IPS DF 6.9 (cell line): Measurements from ENCODE around the gene TMEM8B.

Source experiments
- DNase-seq: peaks from one replicate; pipeline ENCODE4 v3.0.0-alpha.2; 2013; ENCODE audit warnings: low read depth, low spot score
- H3K27ac ChIP-seq: one replicate; pipeline ENCODE4 v1.5.1; 2013; ENCODE audit warnings: low read length, control low read depth
- H3K27me3 ChIP-seq: 2 replicates; pipeline ENCODE4 v1.6.1; 2013; ENCODE audit warnings: mild to moderate bottlenecking, low read length; ENCODE audit not compliant: control insufficient read depth, insufficient read depth
- H3K36me3 ChIP-seq: 2 replicates; pipeline ENCODE4 v1.6.1; 2013; ENCODE audit warnings: low read length; ENCODE audit not compliant: control insufficient read depth, insufficient read depth
- H3K4me1 ChIP-seq: 2 replicates; pipeline ENCODE4 v1.6.1; 2013; ENCODE audit warnings: low read length; ENCODE audit not compliant: control insufficient read depth, insufficient read depth
- H3K4me3 ChIP-seq: 2 replicates; pipeline ENCODE4 v1.5.1; 2013; ENCODE audit warnings: mild to moderate bottlenecking, low read length
- H3K9me3 ChIP-seq: 2 replicates; pipeline ENCODE4 v1.6.1; 2013; ENCODE audit warnings: low read length, inconsistent platforms; ENCODE audit not compliant: control insufficient read depth, insufficient read depth
- WGBS: extraction: QIAGEN DNeasy Blood & Tissue Kit; methylation state at CpG from one replicate; pipeline ENCODE4 v1.1.7; 2013; ENCODE audit warnings: mixed read lengths, missing lambda C conversion rate; ENCODE audit not compliant: insufficient read length, insufficient coverage; 5-methylcytosine and 5-hydroxymethylcytosine counted together

The TMEM8B gene

DNA sequence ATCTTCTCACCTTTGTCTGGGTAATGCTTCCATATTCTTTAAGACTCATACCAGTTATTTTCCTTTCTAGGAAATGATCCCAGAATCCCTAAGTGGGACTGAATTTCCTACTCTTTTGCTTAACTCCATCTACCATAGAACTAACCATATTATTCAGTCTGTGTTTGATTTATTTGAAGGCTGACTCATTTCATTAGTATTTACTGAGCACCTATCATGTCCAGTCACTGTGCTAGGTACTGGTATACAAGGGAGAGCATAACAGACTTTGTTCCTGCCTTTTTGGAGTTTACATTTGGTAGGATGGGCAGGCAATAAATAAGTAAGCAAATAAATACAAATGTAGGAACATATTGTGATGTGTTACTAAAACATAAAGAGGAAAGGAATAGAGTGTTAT is 33.3 kb upstream of the TMEM8B start:
- Histone ChIP-seq H3K27ac (no peak overlapping the region), H3K9me3 (no peaks in the 10 kb centered on the region), H3K4me1 (peaks cover 4% of the 10 kb centered on the region), H3K36me3 (0 out of 2 replicates have a peak, but pooled peaks cover under 1% of the 10 kb centered on the region), H3K27me3 (no peaks in the 10 kb centered on the region), H3K4me3 (no peak overlapping the region)
- DNase-seq, result no peak

DNA sequence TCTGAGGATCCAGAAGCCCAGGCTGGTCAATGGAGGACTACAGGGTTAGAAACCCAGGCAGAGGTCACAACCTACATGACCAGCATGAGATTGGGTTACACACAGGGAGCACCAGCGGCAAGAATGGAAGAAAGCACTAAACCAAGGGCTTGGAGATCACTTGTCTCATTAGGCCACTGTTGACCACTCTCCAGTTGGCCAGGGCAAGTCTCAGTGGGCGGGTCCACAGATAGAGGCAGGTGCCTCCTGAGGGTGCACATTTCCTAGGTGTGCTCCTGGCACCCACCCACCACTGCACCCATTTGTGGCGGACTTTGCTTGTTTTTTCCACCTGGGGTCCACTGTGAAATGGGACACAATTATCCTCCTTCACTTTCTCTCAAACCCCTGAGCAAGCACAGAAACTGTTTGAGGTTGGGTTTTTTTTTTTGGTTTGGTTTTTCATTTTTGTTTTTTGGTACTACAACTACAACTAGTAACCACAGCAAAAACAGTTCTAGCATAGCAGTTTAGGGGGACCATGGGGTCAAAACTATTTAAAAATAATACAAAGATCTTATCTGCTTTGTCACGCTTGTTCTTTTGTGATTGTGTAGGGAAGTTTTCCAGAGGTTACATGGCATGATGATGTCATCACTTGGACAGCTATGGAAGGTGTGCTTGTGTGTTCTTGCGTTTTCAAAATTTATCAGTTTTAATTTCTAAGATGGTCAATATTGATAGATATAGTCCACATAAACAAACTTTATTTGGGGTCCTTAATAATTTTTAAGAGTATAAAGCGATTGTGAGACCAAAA is 31.5 kb upstream of the TMEM8B start:
- Histone ChIP-seq H3K27ac (no peak overlapping the region), H3K9me3 (no peaks in the 10 kb centered on the region), H3K27me3 (no peaks in the 10 kb centered on the region), H3K4me3 (no peak overlapping the region), H3K4me1 (no peaks in the 10 kb centered on the region), H3K36me3 (peaks cover 6% of the 10 kb centered on the region; the same call in 1 of the 2 replicates)
- no CpG with 5 or more reads among the region's 6 CpGs for WGBS
- DNase-seq, result no peak

DNA sequence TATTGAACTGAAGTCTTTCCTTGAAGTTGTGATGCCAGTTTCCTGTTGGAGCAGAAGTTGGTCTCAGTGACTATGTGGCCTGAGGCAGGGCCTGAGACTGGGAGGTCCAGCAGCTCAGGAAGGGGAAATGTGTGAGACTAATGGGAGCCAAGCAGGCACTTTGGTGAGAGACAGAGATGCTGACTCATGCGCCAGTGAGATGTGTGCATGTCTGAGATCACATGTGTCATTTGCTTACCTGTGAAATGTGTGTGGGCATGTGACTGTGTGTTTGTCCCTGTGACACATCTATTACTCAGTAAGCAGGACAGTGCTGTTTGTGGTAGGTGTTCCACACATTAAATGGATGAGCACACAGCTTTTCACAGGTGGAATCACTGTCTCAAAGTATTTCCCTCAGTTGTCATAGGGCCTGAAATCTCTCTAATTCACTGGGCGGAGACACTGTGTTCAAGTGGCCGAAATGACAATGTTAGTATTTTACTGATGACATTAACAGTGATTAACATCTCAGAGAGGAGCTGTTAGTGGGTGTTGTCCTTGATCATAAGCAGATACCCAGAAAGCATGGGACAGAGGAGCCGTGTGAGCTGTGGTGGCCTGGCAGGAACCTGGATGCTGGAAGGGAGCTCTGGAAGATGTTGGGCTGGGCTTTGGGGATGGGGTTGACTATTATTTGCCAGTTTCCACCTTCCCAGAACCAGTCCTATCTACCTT is 30.2 kb upstream of the TMEM8B start:
- WGBS, result no CpG with 5 or more reads among the region's 4 CpGs
- Histone ChIP-seq H3K27me3 (no peaks in the 10 kb centered on the region), H3K9me3 (no peaks in the 10 kb centered on the region), H3K36me3 (peaks cover 7% of the 10 kb centered on the region; the same call in 1 of the 2 replicates), H3K4me3 (no peak overlapping the region), H3K4me1 (no peaks in the 10 kb centered on the region), H3K27ac (no peak overlapping the region)
- no peak for DNase-seq

DNA sequence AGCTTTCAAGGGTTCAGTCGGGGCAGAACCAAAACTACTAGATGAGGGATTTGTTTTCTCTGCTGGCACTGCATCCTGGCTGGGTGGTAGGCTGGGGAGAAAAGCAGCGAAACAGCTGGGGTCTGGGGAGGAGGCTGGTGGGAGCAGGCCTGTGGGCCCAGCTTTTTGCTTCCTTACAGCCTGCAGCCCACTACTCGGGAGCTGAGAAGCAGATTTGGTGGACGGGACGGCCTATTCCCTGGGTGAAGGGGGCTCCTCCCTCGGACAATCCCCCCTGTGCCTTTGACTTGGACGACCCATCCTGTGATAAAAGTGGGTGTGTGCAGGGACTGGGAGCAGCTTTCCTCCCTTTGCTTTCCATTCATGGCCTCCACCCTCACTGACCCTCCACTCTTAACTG is 28.5 kb upstream of the TMEM8B start:
- Histone ChIP-seq H3K4me1 (no peaks in the 10 kb centered on the region), H3K4me3 (no peak overlapping the region), H3K27ac (no peak overlapping the region), H3K36me3 (peaks cover 7% of the 10 kb centered on the region; the same call in 1 of the 2 replicates), H3K27me3 (no peaks in the 10 kb centered on the region), H3K9me3 (no peaks in the 10 kb centered on the region)
- no CpG with 5 or more reads among the region's 7 CpGs for WGBS
- DNase-seq, result no peak

DNA sequence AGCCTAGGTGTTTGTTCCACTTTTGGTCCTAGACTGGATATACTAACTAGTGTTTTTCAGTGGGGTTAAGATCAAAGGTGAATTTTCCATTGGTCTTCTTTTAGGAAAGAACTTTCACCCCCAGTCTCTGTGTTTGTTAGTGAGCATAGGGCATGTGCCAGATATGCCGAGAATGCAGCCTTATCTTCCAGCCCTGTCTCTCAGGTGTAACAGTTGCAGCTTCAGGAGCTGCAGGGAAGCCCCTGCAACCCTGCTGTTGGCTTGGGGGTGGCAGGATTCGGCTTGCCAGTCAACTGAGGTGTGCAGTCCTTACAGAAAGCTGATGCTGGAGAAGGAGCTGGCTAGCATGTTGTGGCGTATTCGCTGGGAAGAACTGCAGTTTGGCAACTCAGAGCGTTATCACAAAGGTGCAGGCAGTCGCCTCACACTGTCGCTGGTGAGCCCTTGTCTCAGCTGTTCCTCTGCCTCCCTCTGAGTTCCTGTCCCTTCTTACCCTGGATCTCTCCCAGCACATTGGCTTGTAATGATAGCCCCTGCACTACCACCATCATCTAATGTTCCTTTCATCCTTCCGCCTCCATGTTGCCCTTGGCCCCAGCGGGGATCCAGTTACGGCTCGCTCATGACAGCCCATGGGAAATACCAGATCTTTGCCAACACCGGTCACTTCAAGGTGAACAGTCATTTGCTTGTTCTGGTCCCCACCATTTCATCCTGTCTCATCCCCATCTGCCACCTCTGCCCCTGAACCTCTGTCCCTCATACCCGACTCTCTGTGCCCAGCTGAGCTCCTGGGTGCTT is 27.5 kb upstream of the TMEM8B start:
- no peak for DNase-seq
- no CpG with 5 or more reads among the region's 13 CpGs for WGBS
- Histone ChIP-seq H3K4me3 (no peak overlapping the region), H3K4me1 (no peaks in the 10 kb centered on the region), H3K9me3 (no peaks in the 10 kb centered on the region), H3K27ac (no peak overlapping the region), H3K27me3 (no peaks in the 10 kb centered on the region), H3K36me3 (peaks cover 7% of the 10 kb centered on the region; the same call in 1 of the 2 replicates)

DNA sequence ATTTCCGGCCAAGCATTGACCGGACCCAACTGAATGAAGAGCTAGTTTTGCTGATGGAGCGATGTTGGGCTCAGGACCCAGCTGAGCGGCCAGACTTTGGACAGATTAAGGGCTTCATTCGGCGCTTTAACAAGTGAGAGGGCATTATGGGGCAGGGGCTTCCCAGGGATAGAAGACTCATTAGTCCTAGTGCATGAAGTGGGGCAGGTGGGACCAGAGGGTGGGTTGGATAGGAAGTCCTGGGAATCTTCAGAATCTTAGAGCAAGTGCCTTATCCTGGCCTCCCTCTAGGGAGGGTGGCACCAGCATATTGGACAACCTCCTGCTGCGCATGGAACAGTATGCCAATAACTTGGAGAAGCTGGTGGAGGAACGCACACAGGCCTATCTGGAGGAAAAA is 22.9 kb upstream of the TMEM8B start:
- peaks cover 5% of the 10 kb centered on the region; the same call in 1 of the 2 replicates for H3K36me3 ChIP-seq
- DNase-seq, result no peak
- H3K27me3 ChIP-seq, result no peaks in the 10 kb centered on the region
- no peak overlapping the region for H3K27ac ChIP-seq
- no peak overlapping the region for H3K4me3 ChIP-seq
- H3K9me3 ChIP-seq, result no peaks in the 10 kb centered on the region
- H3K4me1 ChIP-seq, result no peaks in the 10 kb centered on the region
- WGBS, result no CpG with 5 or more reads among the region's 8 CpGs

DNA sequence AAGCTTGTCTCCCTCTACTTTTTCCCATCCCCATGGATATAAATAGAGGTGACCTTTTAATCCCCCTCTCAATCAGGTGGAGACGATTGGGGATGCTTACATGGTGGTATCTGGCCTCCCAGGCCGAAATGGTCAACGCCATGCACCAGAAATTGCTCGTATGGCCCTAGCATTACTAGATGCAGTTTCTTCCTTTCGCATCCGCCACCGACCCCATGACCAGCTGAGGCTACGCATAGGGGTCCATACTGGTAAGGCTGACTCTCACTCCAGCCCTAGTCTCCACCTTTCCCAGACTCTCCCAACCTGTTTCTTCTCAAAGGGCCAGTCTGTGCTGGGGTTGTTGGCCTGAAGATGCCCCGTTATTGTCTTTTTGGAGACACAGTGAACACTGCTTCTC is 20.6 kb upstream of the TMEM8B start:
- Histone ChIP-seq H3K9me3 (no peaks in the 10 kb centered on the region), H3K4me1 (no peaks in the 10 kb centered on the region), H3K27me3 (no peaks in the 10 kb centered on the region), H3K4me3 (no peak overlapping the region), H3K27ac (no peak overlapping the region), H3K36me3 (no peaks in the 10 kb centered on the region)
- no CpG with 5 or more reads among the region's 9 CpGs for WGBS
- DNase-seq, result no peak

DNA sequence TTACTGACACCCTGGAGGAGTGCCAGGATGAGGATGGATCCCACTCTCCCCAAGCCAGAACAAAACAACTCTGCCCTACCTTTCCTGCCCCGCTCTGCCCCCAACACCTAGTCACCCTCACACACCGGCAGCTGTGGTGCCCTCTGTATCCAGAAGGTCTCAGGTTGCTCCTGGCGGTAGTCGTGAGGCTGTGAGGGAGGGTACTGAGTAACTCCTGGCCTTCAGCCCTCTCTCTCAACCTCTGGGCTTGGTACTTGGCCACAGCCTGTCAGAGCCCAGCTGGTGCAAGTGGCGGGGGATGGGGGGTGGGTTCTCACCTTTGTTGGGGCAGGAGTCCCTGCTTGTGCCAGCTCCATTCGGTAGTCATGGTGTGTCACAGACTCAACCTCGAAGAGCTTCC is 18.9 kb upstream of the TMEM8B start:
- H3K27ac ChIP-seq, result no peak overlapping the region
- H3K4me3 ChIP-seq, result no peak overlapping the region
- no CpG with 5 or more reads among the region's 7 CpGs for WGBS
- no peak for DNase-seq
- peaks cover 4% of the 10 kb centered on the region; the same call in 1 of the 2 replicates for H3K4me1 ChIP-seq
- no peaks in the 10 kb centered on the region for H3K9me3 ChIP-seq
- no peaks in the 10 kb centered on the region for H3K36me3 ChIP-seq
- no peaks in the 10 kb centered on the region for H3K27me3 ChIP-seq

DNA sequence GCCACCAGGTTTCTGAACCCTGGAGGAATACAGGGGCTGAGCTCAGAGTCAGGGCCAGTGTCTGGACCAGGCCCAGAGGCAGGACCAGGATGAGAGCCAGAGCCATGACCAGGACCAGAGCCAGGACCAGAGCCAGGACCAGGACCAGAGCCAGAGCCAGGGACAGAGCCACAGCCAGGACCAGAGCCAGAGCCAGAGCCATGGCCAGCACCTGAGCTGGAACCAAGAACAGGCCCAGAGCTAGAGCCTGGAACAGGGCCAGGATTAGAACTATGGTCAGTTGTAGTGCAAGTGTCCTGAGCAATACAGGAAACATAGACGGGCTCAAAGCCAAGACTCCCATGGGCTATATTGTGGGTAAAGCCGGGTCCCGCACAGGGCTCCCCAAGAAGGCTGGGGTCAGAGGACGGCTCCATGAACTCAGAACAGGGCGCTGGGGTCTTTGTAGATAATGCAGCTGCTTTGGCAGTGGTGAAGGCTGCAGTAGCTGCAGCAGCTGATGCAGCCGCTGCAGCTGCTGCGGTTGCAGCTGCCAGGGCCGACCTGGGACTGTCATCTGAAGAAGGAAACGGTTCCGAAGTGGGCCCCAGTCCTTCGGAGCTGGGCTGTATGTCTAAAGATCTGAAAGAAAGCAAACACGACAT is 17.5 kb upstream of the TMEM8B start:
- no peak for DNase-seq
- no peaks in the 10 kb centered on the region for H3K36me3 ChIP-seq
- no peaks in the 10 kb centered on the region for H3K9me3 ChIP-seq
- H3K4me1 ChIP-seq, result peaks cover 4% of the 10 kb centered on the region; the same call in 1 of the 2 replicates
- WGBS, result no CpG with 5 or more reads among the region's 12 CpGs
- no peak overlapping the region for H3K27ac ChIP-seq
- peak overlapping the region; percentile 25; the same call in 1 of the 2 replicates for H3K4me3 ChIP-seq
- H3K27me3 ChIP-seq, result no peaks in the 10 kb centered on the region
